Activated CD4-positive, alpha-beta T cell treated with anti-CD3 and anti-CD28 coated beads for 4 hours (primary cell): Measurements from ENCODE around the gene SBF2.
"Not testable (repeated sequence)": the region's sequence is repeated elsewhere in the genome, so short reads cannot be mapped to it uniquely, and the experiment has no call there.

Experiments used
- DNase-seq, 2 donors: peaks; one replicate each; pipeline ENCODE4 v3.0.0-alpha.2; 2020

SBF2 gene

GRCh38 chr11:10048350-10048749 lies 245.7 kb downstream of the SBF2 start:
- no peak for DNase-seq

DNA sequence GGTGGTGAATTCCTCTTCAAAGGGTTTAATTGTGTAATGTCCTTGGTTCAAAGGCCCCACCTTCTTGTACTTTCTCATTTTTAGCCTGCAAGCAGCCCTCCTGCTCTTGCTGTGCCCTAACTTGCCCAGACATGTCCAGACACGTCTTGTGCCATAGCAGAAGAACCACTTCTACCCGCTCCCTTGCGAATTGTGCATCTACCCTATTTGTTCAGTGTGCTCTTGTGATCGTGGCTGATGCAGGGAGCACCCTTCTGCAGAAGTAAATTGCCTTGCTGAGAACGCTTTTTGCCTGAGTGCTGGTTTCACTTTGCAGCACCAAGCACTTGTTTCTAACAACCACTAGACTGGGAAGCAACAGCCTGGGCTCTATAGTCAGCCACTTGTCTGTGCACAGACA lies 249.4 kb downstream of the SBF2 start:
- DNase-seq, result no peak

- DNase-seq, result no peak
These were observed 251.3 kb downstream of the SBF2 start for GRCh38 chr11:10042699-10043098.

DNA sequence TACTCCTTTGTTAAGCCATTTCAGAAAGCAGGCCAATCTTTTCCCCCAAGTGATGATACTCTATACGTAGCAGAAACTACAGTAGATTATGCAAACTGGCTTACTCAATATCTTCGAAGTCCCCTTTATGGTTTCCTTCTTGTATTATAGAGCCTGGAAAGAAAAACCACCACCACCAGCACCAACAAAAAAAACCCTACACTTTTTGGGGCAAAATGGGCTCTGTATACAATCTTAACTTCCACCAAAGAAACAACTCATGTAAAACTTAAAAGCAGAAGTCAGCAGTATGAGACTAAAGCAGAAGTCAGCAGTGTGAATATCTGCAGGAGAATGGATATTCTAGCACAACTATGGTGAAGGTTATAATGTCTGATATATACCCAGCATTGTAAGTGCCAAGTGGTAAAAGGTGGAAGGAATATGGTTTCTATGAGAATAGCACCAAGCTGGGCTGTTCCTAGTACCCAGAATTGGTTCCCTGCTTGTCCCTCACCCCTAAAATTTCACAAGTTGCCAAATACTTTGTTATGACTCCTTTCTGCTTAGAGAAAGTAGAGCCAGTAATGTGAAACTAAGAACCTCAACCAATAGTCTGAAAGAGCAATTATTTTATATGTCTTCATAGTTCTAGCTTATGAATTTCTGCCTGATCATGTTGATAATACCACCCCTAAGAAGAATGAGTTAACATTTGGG lies 252.1 kb downstream of the SBF2 start:
- no peak for DNase-seq

DNA sequence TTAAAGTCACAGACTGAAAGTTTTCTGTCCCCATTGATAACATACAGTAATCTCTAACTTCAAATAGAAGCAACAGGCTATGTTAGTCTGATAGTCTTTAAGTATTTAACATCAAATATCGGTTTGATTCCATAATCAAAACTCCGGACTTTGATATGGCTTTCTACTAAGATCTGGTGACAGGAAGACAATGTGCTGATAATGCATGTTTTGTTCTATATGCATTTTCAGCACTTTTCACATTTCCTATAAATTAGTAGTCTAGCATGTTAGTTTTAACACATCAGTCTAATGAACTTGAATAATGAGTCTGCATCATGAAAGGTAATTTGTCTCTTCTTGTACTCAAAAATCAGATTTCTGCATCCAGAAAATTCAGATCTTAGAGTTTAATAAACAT lies 252.7 kb downstream of the SBF2 start:
- DNase-seq, result no peak

DNA sequence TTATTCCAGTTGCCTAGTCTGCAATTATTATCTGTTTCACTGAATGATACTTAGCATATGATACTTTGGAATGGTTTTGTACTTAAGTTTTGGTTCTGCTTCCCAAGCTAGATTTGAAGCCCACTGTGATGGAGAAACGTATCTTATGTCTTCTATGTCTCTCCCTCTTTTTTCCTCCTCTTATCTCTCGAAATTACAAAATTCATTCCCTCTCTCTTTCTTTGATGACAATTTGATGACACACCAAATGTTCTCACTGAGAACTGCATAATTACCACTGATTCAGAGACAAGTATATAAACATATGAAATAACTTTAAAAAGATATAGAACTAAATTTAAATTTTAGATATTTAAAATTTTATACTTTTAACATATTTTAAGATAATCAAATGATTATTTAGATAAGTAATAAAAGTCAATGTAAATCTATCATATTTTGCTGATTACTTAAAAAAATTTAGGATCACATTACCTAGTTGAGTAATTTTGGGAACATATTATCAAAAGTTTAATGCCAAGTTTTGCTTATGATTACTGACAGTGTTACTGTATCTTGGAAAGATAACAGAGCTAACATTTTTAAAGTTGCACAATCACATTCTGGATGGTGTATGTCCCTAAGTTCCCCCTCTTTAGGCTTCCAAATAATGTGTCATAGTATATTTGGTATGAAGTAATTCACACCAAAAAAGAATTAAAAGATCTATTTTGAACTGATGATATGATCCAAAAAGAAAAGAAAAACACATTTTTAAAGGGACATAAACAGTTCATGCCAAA lies 255.3 kb downstream of the SBF2 start:
- no peak for DNase-seq

DNA sequence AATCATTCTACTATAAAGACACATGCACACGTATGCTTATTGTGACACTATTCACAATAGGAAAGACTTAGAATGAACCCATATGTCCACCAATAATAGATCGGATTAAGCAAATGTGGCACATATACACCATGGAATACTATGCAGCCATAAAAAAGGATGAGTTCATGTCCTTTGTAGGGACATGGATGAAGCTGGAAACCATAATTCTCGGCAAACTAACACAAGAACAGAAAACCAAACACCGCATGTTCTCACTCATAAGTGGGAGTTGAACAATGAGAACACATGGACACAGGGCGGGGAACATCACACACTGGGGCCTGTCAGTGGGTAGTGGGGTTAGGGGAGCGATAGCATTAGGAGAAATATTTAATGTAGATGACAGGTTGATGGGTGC lies 258.1 kb downstream of the SBF2 start:
- not testable (repeated sequence) for DNase-seq

GRCh38 chr11:10032935-10033334 lies 261.1 kb downstream of the SBF2 start:
- no peak for DNase-seq

GRCh38 chr11:10030122-10030490 lies 263.9 kb downstream of the SBF2 start:
- DNase-seq, result no peak

DNA sequence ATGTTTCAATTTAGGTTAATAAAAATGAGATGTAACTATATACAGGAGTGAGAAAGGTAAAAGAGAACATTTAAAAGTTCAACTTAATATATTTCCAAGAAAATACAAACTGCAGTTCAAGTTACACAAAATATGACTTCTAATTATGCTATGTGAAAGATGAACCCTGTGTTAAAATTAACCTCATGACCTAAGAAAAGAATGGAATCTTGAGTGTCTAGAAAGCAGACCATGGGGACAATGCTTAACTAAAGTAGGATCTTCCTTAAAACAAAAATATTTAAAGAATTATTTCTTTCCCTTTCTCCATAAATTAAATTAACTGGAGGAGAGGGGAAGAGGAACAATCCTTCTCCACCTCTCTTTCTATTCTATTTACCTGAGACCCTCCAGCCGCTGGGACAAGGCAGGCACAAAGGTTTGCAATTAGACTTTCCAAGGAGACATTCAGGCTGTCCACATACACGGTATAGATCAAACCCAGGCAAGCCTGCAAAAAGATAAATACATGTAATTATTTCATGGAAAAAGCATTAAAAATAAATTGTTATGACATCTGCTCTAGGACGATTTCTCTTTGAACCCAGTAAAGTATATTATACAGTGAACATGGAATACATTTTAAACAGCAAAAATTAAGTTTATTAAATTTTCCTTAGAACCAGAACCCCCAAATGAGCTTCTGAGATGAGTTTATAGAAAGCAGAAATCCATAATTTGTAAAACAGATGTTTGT lies 264.5 kb downstream of the SBF2 start:
- no peak for DNase-seq

DNA sequence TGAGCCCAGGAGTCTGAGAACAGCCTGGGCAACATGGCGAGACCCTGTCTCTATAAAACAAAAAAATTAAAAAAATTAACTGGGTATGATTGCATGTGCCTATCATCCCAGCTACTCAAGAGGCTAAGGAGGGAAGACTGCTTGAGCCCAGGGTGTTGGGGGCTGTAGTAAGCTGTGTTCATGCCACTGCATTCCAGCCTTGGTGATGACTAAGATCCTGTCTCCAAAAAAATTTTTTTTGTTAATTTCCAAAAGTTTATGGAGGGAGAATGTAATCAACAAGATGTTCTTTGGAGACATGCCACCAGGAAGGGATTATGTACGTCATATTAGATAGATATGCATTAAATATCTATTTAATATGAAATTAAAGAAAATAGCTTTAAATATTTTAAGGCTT lies 267.5 kb downstream of the SBF2 start:
- no peak for DNase-seq

GRCh38 chr11:10023212-10023611 lies 270.8 kb downstream of the SBF2 start:
- DNase-seq, result no peak

DNA sequence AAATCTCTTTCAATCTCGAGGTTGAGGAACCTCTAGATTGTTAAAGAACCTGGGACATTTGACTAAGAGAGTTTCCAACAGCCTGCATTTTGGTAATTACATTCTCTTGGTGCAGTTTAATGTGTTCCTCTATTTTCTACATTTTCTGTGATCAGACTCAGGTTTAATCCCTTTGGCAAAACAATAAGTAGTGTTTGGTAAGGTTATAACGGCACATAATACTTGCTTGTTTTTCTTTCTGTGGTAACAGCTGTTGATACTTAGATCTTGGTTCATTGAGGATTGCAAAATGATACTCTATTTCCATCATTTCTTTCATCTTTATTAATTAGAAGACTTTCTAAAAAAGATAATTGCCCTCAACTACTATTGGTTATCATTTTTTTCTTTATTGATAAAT lies 271.3 kb downstream of the SBF2 start:
- no peak for DNase-seq

GRCh38 chr11:10021563-10021962 lies 272.5 kb downstream of the SBF2 start:
- no peak for DNase-seq

GRCh38 chr11:10019906-10020682 lies 273.9 kb downstream of the SBF2 start:
- no peak for DNase-seq

- no peak for DNase-seq
These were observed 276.1 kb downstream of the SBF2 start for GRCh38 chr11:10017911-10018310.

DNA sequence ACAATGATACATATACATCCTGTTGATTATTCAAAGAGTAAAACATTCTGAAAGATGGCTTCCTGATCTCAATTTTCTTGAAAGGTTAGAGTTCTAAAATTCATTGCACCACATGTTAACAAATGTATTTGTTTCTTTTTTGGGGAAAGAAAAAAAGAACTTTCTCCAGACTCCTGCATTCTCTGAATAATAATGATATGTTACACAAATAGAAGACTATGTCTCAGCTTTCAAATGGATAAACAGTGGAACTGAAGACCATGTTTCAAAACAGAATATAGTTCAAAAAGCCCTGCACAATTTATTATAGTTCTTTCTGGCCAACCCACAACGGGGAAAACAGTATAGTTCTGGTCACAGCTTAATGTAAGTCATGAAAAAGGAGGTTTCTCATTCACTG lies 277.0 kb downstream of the SBF2 start:
- no peak for DNase-seq

DNA sequence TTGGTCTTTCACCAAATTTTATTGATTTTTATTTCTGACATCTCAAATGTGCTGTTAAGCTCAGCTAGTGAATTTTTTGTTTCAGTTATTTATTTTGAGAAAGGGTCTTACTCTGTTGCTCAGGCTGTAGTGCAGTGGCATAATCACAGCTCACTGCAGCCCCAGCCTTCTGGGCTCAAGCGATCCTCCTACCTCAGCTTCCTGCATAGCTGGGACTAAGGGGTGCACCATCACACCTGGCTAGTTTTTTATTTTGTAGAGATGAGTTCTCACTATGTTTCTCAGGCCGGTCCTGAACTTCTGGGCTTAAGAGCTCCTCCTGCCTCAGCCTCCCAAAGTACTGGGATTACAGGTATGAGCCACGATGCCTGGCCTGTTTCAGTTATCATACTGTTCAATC lies 282.0 kb downstream of the SBF2 start:
- no peak for DNase-seq

DNA sequence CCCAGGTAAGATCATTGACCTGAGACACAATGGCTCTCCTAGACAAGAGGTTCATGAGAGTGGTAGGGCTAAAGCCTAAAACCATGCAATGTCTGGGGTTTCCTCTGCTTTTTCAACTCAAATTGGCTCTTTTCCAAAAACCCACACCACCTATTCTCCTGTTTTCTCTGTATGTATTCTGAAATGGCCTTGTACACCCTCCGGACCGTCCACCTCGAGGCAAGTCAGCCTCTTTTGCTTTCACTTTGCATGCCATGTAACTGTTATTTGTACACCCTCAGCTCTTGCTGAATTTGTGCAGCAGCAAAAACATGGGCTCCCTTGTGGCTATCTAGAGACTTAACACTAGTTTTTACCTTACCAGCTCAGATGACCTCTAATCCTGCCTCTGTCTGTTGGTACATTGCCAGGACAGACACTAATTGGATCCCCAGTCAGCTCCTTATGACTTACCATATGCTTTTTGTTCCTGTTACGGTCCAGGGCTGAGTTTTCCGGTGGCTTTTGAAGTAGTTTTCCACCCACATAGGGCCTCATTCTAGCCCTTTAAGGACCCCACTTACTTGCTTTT lies 288.0 kb downstream of the SBF2 start:
- DNase-seq, result no peak

DNA sequence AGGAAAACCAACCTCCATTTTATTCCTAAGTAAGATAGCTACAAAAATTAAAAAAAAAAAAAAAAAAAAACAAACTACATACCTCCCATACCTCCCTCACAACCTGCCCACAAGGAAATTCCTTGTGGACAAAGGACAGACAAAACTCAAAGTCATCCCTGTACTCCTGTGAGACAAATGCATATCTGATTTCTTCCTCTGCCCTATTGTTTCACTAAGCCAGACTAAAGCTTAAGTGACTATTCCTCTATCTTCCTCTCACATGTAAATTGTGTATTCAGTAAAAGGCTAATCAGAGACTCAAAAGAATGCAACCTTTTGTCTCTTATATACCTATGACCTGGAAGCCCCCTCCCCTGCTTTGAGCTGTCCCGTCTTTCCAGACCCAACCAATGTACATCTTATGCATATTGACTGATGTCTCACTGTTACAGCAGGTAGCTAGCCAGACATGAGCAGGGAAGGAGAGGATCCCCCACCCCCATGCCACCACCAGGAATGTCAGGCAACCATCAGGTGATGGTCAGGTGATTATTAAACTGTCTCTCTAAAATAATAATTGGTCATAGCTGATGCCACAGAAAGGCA lies 289.4 kb downstream of the SBF2 start:
- DNase-seq, result no peak

- DNase-seq, result no peak
These were observed 291.8 kb downstream of the SBF2 start for GRCh38 chr11:10002221-10002620.

- DNase-seq, result no peak
These were observed 301.7 kb downstream of the SBF2 start for GRCh38 chr11:9992306-9992705.
